Endothelial cell (in vitro differentiated cells): ENCODE data around the gene PDE6H. TPM values are rescaled to one million over a fixed set of nuclear protein-coding genes. Genes with fewer than 3 reads are reported as not detected.

ENCODE experiments used
- DNase-seq: peaks from one replicate; pipeline ENCODE4 v3.0.0; 2021; ENCODE audit warnings: low spot score
- H3K27ac Mint-ChIP-seq: one replicate; pipeline ENCODE4 v1.8.0; 2021; ENCODE audit warnings: mixed read lengths, inconsistent platforms; ENCODE audit not compliant: unreplicated experiment
- H3K27me3 Mint-ChIP-seq: one replicate; pipeline ENCODE4 v1.8.0; 2021; ENCODE audit warnings: mild to moderate bottlenecking, moderate library complexity, mixed read lengths, inconsistent platforms; ENCODE audit not compliant: unreplicated experiment
- H3K36me3 Mint-ChIP-seq: one replicate; pipeline ENCODE4 v1.8.0; 2021; ENCODE audit warnings: mild to moderate bottlenecking, low read depth, mixed read lengths, inconsistent platforms; ENCODE audit not compliant: unreplicated experiment
- H3K4me1 Mint-ChIP-seq: one replicate; pipeline ENCODE4 v1.8.0; 2021; ENCODE audit warnings: mild to moderate bottlenecking, mixed read lengths, inconsistent platforms; ENCODE audit not compliant: unreplicated experiment
- H3K4me3 Mint-ChIP-seq: one replicate; pipeline ENCODE4 v1.8.0; 2021; ENCODE audit warnings: mild to moderate bottlenecking, mixed read lengths, inconsistent platforms; ENCODE audit not compliant: unreplicated experiment
- H3K9me3 Mint-ChIP-seq: one replicate; pipeline ENCODE4 v1.8.0; 2021; ENCODE audit warnings: mixed read lengths, inconsistent platforms; ENCODE audit not compliant: unreplicated experiment
- CTCF ChIP-seq: fragments of 200-600 bp; sonication (generic); IDR thresholded peaks from one replicate; pipeline ENCODE4 v1.5.0; 2021; ENCODE audit warnings: antibody characterized with exemption; ENCODE audit not compliant: unreplicated experiment
- total RNA-seq: library from RNA; stranded (reverse); fragmentation: NEBNext Ultra II Directional; extraction: Animal tissue kit (Norgen Biotek cat#: 25700); gene quantifications from one replicate; pipeline ENCODE4 v1.2.1, GENCODE V29; 2021; ENCODE audit not compliant: unreplicated experiment

Gene PDE6H
- total RNA-seq, 1 donor from 2014 or later = not detected

- H3K4me3 Mint-ChIP-seq = no peak overlapping the region
- no peaks in the 10 kb centered on the region for H3K36me3 Mint-ChIP-seq
- no peak for TF ChIP-seq CTCF
- no peaks in the 10 kb centered on the region for H3K27me3 Mint-ChIP-seq
- H3K27ac Mint-ChIP-seq = no peak overlapping the region
- DNase-seq = no peak
- H3K4me1 Mint-ChIP-seq = peaks cover 6% of the 10 kb centered on the region
- no peaks in the 10 kb centered on the region for H3K9me3 Mint-ChIP-seq
These were observed 42.5 kb upstream of the PDE6H start for GRCh38 chr12:14930299-14930698.

- no peak for DNase-seq
- no peak overlapping the region for H3K4me3 Mint-ChIP-seq
- H3K9me3 Mint-ChIP-seq = no peaks in the 10 kb centered on the region
- H3K27me3 Mint-ChIP-seq = no peaks in the 10 kb centered on the region
- no peak for TF ChIP-seq CTCF
- H3K27ac Mint-ChIP-seq = no peak overlapping the region
- no peaks in the 10 kb centered on the region for H3K36me3 Mint-ChIP-seq
- H3K4me1 Mint-ChIP-seq = peaks cover 6% of the 10 kb centered on the region
These were observed 41.5 kb upstream of the PDE6H start for GRCh38 chr12:14931359-14931758.

DNA sequence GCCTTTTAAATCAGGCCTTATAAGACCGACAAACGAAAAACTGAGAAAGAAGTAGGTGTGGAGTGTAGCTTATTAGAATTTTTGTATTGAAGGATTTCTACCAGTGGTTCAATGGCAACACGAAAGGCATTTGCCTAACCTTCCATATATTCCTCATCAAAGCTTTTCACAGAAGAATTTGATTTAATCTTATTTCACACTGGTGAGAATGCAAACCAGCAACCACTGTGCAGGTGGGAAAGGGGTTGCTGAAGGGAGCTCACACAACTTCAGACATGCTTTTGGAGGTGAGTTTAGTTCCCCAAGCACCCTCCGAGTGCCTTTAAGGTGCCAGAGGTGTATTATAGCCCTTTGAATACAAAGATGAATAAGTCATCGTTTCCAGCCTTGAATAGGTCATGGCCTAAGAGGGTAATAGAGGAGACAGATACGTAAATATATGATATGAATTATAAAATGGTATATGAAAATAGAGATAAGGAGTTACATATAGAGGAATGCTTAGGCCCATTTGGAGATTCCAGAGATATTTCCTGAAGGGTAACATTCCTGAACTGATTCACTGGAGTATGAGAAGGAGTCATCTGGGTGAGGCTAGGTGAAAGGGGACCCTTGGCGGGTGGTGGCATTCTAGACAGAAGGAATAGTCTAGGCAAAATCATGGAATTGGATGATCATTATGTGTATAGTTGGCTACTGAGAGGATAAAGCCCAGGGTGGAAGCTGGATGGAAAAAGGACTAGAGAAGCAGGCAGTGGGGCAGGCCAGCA is 40.9 kb upstream of the PDE6H start:
- no peaks in the 10 kb centered on the region for H3K36me3 Mint-ChIP-seq
- no peak for DNase-seq
- H3K27me3 Mint-ChIP-seq = no peaks in the 10 kb centered on the region
- H3K4me1 Mint-ChIP-seq = peaks cover 6% of the 10 kb centered on the region
- no peak overlapping the region for H3K27ac Mint-ChIP-seq
- no peak for TF ChIP-seq CTCF
- H3K9me3 Mint-ChIP-seq = no peaks in the 10 kb centered on the region
- no peak overlapping the region for H3K4me3 Mint-ChIP-seq

DNA sequence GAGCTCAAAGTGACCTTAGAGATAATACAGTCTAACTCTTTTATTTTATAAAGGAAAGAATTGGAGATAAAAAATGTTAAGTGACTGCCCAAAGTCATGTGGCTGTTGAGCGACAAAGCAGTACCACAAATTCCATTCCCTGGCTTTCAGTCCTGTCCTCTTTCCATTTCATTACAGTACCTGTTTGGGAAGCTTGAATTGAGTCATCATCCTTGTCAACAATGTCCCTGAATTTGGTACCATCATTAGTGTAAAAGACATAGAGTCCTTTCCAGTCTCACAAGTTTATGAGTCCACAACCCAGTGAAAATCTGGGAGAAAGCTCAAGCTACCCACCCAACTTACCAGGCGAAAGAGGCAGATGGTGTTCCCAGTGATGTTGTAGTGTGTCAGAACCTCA is 38.3 kb upstream of the PDE6H start:
- no peak overlapping the region for H3K4me3 Mint-ChIP-seq
- no peak for TF ChIP-seq CTCF
- H3K9me3 Mint-ChIP-seq = no peaks in the 10 kb centered on the region
- no peak overlapping the region for H3K27ac Mint-ChIP-seq
- peaks cover 3% of the 10 kb centered on the region for H3K27me3 Mint-ChIP-seq
- no peak for DNase-seq
- H3K4me1 Mint-ChIP-seq = no peaks in the 10 kb centered on the region
- no peaks in the 10 kb centered on the region for H3K36me3 Mint-ChIP-seq

DNA sequence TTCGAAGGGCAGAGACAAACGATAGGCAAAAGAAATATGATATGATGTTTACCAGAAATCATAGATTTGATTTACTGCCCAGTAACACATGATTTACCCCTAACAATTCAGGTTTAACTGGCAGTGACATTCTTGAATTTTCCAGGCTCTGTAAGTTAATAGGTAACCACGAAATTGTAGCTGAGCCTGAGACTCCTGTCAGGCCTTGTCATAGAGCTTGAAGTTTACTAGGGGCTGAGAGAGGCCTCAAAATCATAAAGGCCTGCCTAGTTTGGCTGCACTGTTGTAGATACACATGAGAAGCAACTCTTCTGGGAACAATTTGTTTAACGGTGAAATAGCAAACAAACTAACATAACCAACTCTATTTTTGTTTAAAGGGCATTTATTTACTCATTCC is 37.8 kb upstream of the PDE6H start:
- no peak for DNase-seq
- H3K27me3 Mint-ChIP-seq = peaks cover 3% of the 10 kb centered on the region
- no peaks in the 10 kb centered on the region for H3K4me1 Mint-ChIP-seq
- no peaks in the 10 kb centered on the region for H3K9me3 Mint-ChIP-seq
- H3K27ac Mint-ChIP-seq = no peak overlapping the region
- no peak overlapping the region for H3K4me3 Mint-ChIP-seq
- H3K36me3 Mint-ChIP-seq = no peaks in the 10 kb centered on the region
- TF ChIP-seq CTCF = no peak
